HepG2 (cell line): ENCODE data around the gene COL18A1. TPM values are rescaled to one million over a fixed set of nuclear protein-coding genes. Genes with fewer than 3 reads are reported as not detected.
A peak's percentile ranks its signal among the peaks of the same experiment; 100 is the strongest.

Experiments
- CBX5 ChIP-seq: sonication (generic); formaldehyde crosslinking; IDR thresholded peaks from 2 replicates; pipeline ENCODE4 v1.4.0; 2020; ENCODE audit warnings: missing genetic modification reagents, borderline replicate concordance
- ELF1 ChIP-seq: sonication (generic); formaldehyde crosslinking; IDR thresholded peaks from 2 replicates; pipeline ENCODE4 v1.4.0; 2020; ENCODE audit warnings: missing genetic modification reagents
- ETV6 ChIP-seq: sonication (generic); formaldehyde crosslinking; conservative IDR thresholded peaks from 2 replicates; pipeline ENCODE4 v1.4.0; 2020; ENCODE audit warnings: missing genetic modification reagents
- FLYWCH1 ChIP-seq: sonication (generic); formaldehyde crosslinking; IDR thresholded peaks from 2 replicates; pipeline ENCODE4 v1.8.1; 2023; ENCODE audit warnings: mild to moderate bottlenecking, missing genetic modification reagents
- FOSL2 ChIP-seq: sonication (generic); formaldehyde crosslinking; IDR thresholded peaks from 2 replicates; pipeline ENCODE4 v1.4.0; 2020; ENCODE audit warnings: missing genetic modification reagents
- HDAC1 ChIP-seq: sonication (generic); formaldehyde crosslinking; IDR thresholded peaks from 2 replicates; pipeline ENCODE4 v1.5.1; 2020; ENCODE audit warnings: mild to moderate bottlenecking, missing genetic modification reagents
- MBD4 ChIP-seq: IDR thresholded peaks from 2 replicates; pipeline ENCODE4 v1.6.1; 2012; ENCODE audit warnings: low read length, inconsistent platforms, borderline replicate concordance
- MXD4 ChIP-seq: IDR thresholded peaks from 2 replicates; pipeline ENCODE4 v1.6.1; 2016; ENCODE audit warnings: mild to moderate bottlenecking, missing biosample characterization, missing genetic modification reagents
- POGZ ChIP-seq: sonication (generic); formaldehyde crosslinking; IDR thresholded peaks from 2 replicates; pipeline ENCODE4 v1.4.0; 2020; ENCODE audit warnings: mild to moderate bottlenecking, missing genetic modification reagents
- SIN3B ChIP-seq: fragments of 150-350 bp; IDR thresholded peaks from 2 replicates; pipeline ENCODE4 v1.6.1; 2014; ENCODE audit warnings: low read length
- SNAPC2 ChIP-seq: sonication (generic); formaldehyde crosslinking; IDR thresholded peaks from 2 replicates; pipeline ENCODE4 v1.8.1; 2022; ENCODE audit warnings: mild to moderate bottlenecking, missing genetic modification reagents
- TARDBP ChIP-seq: sonication (generic); formaldehyde crosslinking; IDR thresholded peaks from 2 replicates; pipeline ENCODE4 v1.8.0; 2022; ENCODE audit warnings: mild to moderate bottlenecking, missing genetic modification reagents
- YEATS2 ChIP-seq: sonication (generic); formaldehyde crosslinking; IDR thresholded peaks from 2 replicates; pipeline ENCODE4 v1.4.0; 2020; ENCODE audit warnings: missing genetic modification reagents, borderline replicate concordance
- ZNF577 ChIP-seq: sonication (generic); formaldehyde crosslinking; IDR thresholded peaks from 2 replicates; pipeline ENCODE4 v1.4.0; 2020; ENCODE audit warnings: mild to moderate bottlenecking, low read depth, missing genetic modification reagents, borderline replicate concordance
- ZNF678 ChIP-seq: sonication (generic); formaldehyde crosslinking; IDR thresholded peaks from 2 replicates; pipeline ENCODE4 v1.4.0; 2020; ENCODE audit warnings: mild to moderate bottlenecking, missing genetic modification reagents
- ZNF766 ChIP-seq: sonication (generic); formaldehyde crosslinking; IDR thresholded peaks from 2 replicates; pipeline ENCODE4 v1.5.0; 2020; ENCODE audit warnings: missing genetic modification reagents, borderline replicate concordance
- ZNF878 ChIP-seq: sonication (generic); formaldehyde crosslinking; IDR thresholded peaks from 2 replicates; pipeline ENCODE4 v1.8.1; 2023; ENCODE audit warnings: mild to moderate bottlenecking, missing genetic modification reagents, moderate library complexity
- polyA plus RNA-seq, 8 experiments: library from polyadenylated mRNA; depleted of rRNA in 3 of 8; stranded (reverse) in 7 of 8; unstranded in 1 of 8; fragments of >200 nt; fragmentation: Illumina TruSeq in 4 of 8; extraction: Trizol in 4 of 8; gene quantifications; 2 replicates each; pipeline versions ENCODE4 v1.2.1 to v1.2.3, GENCODE V29; 2011 to 2016; ENCODE audit warnings: low read depth in 4 of 8, missing spikeins in 1 of 8, mixed read lengths in 1 of 8; ENCODE audit not compliant: insufficient read depth in 1 of 8
- total RNA-seq, 5 experiments: library from RNA; depleted of rRNA; stranded (reverse); fragments of >200 nt; fragmentation: Illumina TruSeq; extraction: Trizol; gene quantifications; 2 replicates each; pipeline ENCODE4 v1.2.3, GENCODE V29; 2016; ENCODE audit warnings: low read depth in 1 of 5
- TF ChIP-seq, protein P1 (sequence below): sonication (generic); formaldehyde crosslinking; IDR thresholded peaks from 2 replicates; pipeline ENCODE4 v1.4.0; 2020; ENCODE audit warnings: missing genetic modification reagents
- TF ChIP-seq, protein P2 (sequence below): sonication (generic); formaldehyde crosslinking; IDR thresholded peaks from 2 replicates; pipeline ENCODE4 v1.5.0; 2020; ENCODE audit warnings: mild to moderate bottlenecking, missing genetic modification reagents
- TF ChIP-seq, protein P3 (sequence below): sonication (generic); formaldehyde crosslinking; IDR thresholded peaks from 2 replicates; pipeline ENCODE4 v1.4.0; 2020; ENCODE audit warnings: missing genetic modification reagents

COL18A1 gene
- total and polyA plus RNA-seq, 2 of the 13 experiments (the other 11 are each of a cell fraction or from before 2014, with no cell fraction given) = 79.0 to 102 TPM

DNA sequence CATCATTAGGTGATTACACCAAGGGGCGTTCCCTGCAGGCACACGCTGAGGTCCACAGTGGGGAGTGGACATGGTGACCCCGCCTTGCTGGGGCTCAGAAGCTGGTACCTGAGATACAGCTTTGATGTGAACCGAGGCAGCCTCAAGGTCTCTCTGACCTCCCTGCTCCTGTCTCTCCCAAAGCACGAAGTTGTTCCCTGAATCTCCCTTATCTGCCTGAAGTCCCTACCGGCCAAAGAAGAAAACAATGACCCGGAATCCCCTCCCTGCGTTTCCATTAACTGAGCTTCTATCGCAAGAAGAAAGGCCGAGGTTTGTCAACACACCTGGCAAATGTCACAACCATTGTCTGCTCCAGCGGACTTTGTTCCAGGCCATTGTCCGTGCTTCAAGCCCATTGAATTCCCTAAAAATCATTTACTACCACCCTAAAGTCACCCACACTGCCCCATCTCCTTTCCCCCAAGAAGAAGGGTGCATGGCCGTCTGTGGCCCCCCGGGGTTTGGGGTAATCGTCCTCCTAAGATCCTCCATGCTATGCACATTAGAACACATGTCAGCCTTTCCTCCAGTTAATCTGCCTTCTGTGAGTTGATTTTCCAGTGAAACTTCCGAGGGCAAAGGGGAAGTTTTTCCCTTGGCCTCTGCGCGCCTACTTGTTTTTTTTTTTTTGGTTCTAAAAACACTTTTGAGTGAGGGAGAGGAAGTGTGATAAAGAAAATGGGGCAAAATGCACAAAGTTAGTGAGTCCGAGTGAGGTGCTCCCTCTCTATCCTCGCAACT, 48.1 kb upstream of the COL18A1 start (continued):
- TF ChIP-seq ZNF577 (CRISPR knock-in tag) (no peak), CBX5 (CRISPR knock-in tag) (no peak), YEATS2 (CRISPR knock-in tag) (no peak), ZNF678 (CRISPR knock-in tag) (no peak), HDAC1 (CRISPR knock-in tag) (peak; percentile 35), MBD4 (no peak), ETV6 (CRISPR knock-in tag) (no peak), ZNF878 (0 out of 2 replicates have a peak, but pooled peaks have one; percentile 44), FOSL2 (CRISPR knock-in tag) (peak; percentile 41; the same call in 1 of the 2 replicates), SIN3B (no peak), TARDBP (CRISPR knock-in tag) (peak; percentile 53; the same call in 1 of the 2 replicates), MXD4 (CRISPR knock-in tag) (0 out of 2 replicates have a peak, but pooled peaks have one; percentile 18), ELF1 (0 out of 2 replicates have a peak, but pooled peaks have one; percentile 31), POGZ (CRISPR knock-in tag) (no peak), SNAPC2 (CRISPR knock-in tag) (no peak), ZNF766 (CRISPR knock-in tag) (no peak), FLYWCH1 (CRISPR knock-in tag) (no peak)
- TF ChIP-seq, protein P1, sequence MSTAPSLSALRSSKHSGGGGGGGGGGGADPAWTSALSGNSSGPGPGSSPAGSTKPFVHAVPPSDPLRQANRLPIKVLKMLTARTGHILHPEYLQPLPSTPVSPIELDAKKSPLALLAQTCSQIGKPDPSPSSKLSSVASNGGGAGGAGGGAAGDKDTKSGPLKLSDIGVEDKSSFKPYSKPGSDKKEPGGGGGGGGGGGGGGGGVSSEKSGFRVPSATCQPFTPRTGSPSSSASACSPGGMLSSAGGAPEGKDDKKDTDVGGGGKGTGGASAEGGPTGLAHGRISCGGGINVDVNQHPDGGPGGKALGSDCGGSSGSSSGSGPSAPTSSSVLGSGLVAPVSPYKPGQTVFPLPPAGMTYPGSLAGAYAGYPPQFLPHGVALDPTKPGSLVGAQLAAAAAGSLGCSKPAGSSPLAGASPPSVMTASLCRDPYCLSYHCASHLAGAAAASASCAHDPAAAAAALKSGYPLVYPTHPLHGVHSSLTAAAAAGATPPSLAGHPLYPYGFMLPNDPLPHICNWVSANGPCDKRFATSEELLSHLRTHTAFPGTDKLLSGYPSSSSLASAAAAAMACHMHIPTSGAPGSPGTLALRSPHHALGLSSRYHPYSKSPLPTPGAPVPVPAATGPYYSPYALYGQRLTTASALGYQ (CRISPR knock-in tag) = no peak
- TF ChIP-seq, protein P2, sequence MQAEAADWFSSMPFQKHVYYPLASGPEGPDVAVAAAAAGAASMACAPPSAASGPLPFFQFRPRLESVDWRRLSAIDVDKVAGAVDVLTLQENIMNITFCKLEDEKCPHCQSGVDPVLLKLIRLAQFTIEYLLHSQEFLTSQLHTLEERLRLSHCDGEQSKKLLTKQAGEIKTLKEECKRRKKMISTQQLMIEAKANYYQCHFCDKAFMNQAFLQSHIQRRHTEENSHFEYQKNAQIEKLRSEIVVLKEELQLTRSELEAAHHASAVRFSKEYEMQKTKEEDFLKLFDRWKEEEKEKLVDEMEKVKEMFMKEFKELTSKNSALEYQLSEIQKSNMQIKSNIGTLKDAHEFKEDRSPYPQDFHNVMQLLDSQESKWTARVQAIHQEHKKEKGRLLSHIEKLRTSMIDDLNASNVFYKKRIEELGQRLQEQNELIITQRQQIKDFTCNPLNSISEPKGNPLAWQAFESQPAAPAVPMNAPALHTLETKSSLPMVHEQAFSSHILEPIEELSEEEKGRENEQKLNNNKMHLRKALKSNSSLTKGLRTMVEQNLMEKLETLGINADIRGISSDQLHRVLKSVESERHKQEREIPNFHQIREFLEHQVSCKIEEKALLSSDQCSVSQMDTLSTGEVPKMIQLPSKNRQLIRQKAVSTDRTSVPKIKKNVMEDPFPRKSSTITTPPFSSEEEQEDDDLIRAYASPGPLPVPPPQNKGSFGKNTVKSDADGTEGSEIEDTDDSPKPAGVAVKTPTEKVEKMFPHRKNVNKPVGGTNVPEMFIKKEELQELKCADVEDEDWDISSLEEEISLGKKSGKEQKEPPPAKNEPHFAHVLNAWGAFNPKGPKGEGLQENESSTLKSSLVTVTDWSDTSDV = no peak
- TF ChIP-seq, protein P3, sequence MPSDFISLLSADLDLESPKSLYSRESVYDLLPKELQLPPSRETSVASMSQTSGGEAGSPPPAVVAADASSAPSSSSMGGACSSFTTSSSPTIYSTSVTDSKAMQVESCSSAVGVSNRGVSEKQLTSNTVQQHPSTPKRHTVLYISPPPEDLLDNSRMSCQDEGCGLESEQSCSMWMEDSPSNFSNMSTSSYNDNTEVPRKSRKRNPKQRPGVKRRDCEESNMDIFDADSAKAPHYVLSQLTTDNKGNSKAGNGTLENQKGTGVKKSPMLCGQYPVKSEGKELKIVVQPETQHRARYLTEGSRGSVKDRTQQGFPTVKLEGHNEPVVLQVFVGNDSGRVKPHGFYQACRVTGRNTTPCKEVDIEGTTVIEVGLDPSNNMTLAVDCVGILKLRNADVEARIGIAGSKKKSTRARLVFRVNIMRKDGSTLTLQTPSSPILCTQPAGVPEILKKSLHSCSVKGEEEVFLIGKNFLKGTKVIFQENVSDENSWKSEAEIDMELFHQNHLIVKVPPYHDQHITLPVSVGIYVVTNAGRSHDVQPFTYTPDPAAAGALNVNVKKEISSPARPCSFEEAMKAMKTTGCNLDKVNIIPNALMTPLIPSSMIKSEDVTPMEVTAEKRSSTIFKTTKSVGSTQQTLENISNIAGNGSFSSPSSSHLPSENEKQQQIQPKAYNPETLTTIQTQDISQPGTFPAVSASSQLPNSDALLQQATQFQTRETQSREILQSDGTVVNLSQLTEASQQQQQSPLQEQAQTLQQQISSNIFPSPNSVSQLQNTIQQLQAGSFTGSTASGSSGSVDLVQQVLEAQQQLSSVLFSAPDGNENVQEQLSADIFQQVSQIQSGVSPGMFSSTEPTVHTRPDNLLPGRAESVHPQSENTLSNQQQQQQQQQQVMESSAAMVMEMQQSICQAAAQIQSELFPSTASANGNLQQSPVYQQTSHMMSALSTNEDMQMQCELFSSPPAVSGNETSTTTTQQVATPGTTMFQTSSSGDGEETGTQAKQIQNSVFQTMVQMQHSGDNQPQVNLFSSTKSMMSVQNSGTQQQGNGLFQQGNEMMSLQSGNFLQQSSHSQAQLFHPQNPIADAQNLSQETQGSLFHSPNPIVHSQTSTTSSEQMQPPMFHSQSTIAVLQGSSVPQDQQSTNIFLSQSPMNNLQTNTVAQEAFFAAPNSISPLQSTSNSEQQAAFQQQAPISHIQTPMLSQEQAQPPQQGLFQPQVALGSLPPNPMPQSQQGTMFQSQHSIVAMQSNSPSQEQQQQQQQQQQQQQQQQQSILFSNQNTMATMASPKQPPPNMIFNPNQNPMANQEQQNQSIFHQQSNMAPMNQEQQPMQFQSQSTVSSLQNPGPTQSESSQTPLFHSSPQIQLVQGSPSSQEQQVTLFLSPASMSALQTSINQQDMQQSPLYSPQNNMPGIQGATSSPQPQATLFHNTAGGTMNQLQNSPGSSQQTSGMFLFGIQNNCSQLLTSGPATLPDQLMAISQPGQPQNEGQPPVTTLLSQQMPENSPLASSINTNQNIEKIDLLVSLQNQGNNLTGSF (CRISPR knock-in tag) = no peak
